ENCODE results near the gene AQR. TPM values are rescaled to one million over a fixed set of nuclear protein-coding genes. Genes with fewer than 3 reads are reported as not detected.
A peak's percentile ranks its signal among the peaks of the same experiment; 100 is the strongest.
"Not testable (repeated sequence)": the region's sequence is repeated elsewhere in the genome, so short reads cannot be mapped to it uniquely, and the experiment has no call there.

Gene AQR
- total RNA-seq, 1 donor from 2014 or later: 29.8 TPM

- TF ChIP-seq, protein P1, sequence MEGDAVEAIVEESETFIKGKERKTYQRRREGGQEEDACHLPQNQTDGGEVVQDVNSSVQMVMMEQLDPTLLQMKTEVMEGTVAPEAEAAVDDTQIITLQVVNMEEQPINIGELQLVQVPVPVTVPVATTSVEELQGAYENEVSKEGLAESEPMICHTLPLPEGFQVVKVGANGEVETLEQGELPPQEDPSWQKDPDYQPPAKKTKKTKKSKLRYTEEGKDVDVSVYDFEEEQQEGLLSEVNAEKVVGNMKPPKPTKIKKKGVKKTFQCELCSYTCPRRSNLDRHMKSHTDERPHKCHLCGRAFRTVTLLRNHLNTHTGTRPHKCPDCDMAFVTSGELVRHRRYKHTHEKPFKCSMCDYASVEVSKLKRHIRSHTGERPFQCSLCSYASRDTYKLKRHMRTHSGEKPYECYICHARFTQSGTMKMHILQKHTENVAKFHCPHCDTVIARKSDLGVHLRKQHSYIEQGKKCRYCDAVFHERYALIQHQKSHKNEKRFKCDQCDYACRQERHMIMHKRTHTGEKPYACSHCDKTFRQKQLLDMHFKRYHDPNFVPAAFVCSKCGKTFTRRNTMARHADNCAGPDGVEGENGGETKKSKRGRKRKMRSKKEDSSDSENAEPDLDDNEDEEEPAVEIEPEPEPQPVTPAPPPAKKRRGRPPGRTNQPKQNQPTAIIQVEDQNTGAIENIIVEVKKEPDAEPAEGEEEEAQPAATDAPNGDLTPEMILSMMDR (IDR thresholded peaks at IDR 0.05; ENCODE audit: insufficient read depth, low read length, poor library complexity, severe bottlenecking): no peak
- Histone ChIP-seq H3K36me3 (ENCODE audit: control insufficient read depth, insufficient read depth, low read length) (no peaks in the 10 kb centered on the region), H3K27me3 (ENCODE audit: control insufficient read depth, insufficient read depth, low read length) (no peaks in the 10 kb centered on the region), H3K4me3 (ENCODE audit: low read depth, low read length) (no peak overlapping the region)
- DNase-seq (ENCODE audit: low read depth): no peak
Observed at GRCh38 chr15:34976073-34976472, 6.5 kb upstream of the AQR start.

GRCh38 chr15:34973512-34973911, 4.0 kb upstream of the AQR start:
- no peak for DNase-seq (ENCODE audit: low read depth)
- Histone ChIP-seq H3K36me3 (ENCODE audit: control insufficient read depth, insufficient read depth, low read length) (no peaks in the 10 kb centered on the region), H3K4me3 (ENCODE audit: low read depth, low read length) (no peak overlapping the region), H3K27me3 (ENCODE audit: control insufficient read depth, insufficient read depth, low read length) (no peaks in the 10 kb centered on the region)
- TF ChIP-seq, protein P1 (IDR thresholded peaks at IDR 0.05; ENCODE audit: insufficient read depth, low read length, poor library complexity, severe bottlenecking): no peak

GRCh38 chr15:34970098-34970643, 629 bp upstream of the AQR start:
- H3K36me3 ChIP-seq (ENCODE audit: control insufficient read depth, insufficient read depth, low read length); DNase-seq (ENCODE audit: low read depth); H3K27me3 ChIP-seq (ENCODE audit: control insufficient read depth, insufficient read depth, low read length): not testable (repeated sequence)
- H3K4me3 ChIP-seq (ENCODE audit: low read depth, low read length): peak overlapping the region; percentile 97

DNA sequence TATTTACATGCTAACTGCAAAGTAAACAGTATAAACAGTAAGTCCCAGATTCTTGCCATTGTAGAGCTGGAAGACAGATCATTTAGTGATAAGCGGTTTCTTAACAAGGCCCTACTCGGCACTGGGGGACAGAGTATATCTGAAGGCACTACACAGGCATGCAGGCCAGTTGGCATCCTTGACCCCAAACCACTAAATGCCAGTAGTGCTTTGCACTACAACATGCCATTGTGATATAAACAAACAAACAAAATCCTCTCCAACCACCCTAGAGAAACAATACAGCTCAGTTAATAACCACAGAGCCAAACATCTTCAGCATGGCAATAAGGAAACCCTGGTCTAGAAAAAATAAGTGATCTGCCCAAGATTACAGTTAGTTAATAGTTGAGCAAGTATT, 5.3 kb downstream of the AQR start:
- Histone ChIP-seq H3K27me3 (ENCODE audit: control insufficient read depth, insufficient read depth, low read length) (no peaks in the 10 kb centered on the region), H3K36me3 (ENCODE audit: control insufficient read depth, insufficient read depth, low read length) (no peaks in the 10 kb centered on the region), H3K4me3 (ENCODE audit: low read depth, low read length) (no peak overlapping the region)
- TF ChIP-seq, protein P1 (IDR thresholded peaks at IDR 0.05; ENCODE audit: insufficient read depth, low read length, poor library complexity, severe bottlenecking): no peak
- DNase-seq (ENCODE audit: low read depth): no peak

- TF ChIP-seq, protein P1 (IDR thresholded peaks at IDR 0.05; ENCODE audit: insufficient read depth, low read length, poor library complexity, severe bottlenecking): no peak
- H3K27me3 ChIP-seq (ENCODE audit: control insufficient read depth, insufficient read depth, low read length): no peaks in the 10 kb centered on the region
- no peaks in the 10 kb centered on the region for H3K36me3 ChIP-seq (ENCODE audit: control insufficient read depth, insufficient read depth, low read length)
- H3K4me3 ChIP-seq (ENCODE audit: low read depth, low read length): no peak overlapping the region
- no peak for DNase-seq (ENCODE audit: low read depth)
Observed at GRCh38 chr15:34953851-34954250, 15.7 kb downstream of the AQR start.

DNA sequence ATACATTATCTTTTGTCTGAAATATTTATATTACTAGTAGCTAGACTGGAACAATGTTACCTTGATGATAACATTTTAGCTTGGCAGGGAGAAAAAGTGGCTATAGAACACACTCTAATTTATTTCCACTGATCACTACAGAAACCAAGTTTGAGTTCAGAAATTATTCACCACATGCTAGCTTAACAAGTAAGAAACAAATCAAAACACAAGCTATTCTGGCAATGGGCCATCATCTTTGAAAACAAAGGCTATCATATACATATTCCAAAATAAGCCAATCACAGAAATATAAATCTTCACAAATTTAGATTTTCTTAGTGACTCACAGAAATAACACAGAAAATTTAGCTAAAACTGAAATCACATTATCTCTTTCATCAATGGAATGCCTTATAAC, 17.1 kb downstream of the AQR start:
- Histone ChIP-seq H3K4me3 (ENCODE audit: low read depth, low read length) (no peak overlapping the region), H3K27me3 (ENCODE audit: control insufficient read depth, insufficient read depth, low read length) (no peaks in the 10 kb centered on the region), H3K36me3 (ENCODE audit: control insufficient read depth, insufficient read depth, low read length) (no peaks in the 10 kb centered on the region)
- no peak for DNase-seq (ENCODE audit: low read depth)
- TF ChIP-seq, protein P1 (IDR thresholded peaks at IDR 0.05; ENCODE audit: insufficient read depth, low read length, poor library complexity, severe bottlenecking): no peak

Measured in kidney epithelial cell (primary cell).